Stomach smooth muscle (tissue), 2 donors: ENCODE results near the gene ACOXL.

Experiments used
- H3K27ac ChIP-seq: one replicate; pipeline ENCODE4 v1.7.0; 2013; ENCODE audit warnings: mild to moderate bottlenecking, low read length, inconsistent platforms
- H3K27me3 ChIP-seq, 2 donors: one replicate each; pipeline ENCODE4 v1.7.0; 2013; ENCODE audit warnings: low read length in 2 of 2; ENCODE audit not compliant: insufficient read depth in 2 of 2, control insufficient read depth in 1 of 2
- H3K36me3 ChIP-seq, 2 donors: one replicate each; pipeline ENCODE4 v1.7.0; 2013; ENCODE audit warnings: low read length in 2 of 2; ENCODE audit not compliant: control insufficient read depth in 2 of 2, insufficient read depth in 2 of 2
- H3K4me1 ChIP-seq: one replicate; pipeline ENCODE4 v1.7.0; 2013; ENCODE audit warnings: low read length; ENCODE audit not compliant: control insufficient read depth, insufficient read depth
- H3K4me3 ChIP-seq, 2 donors: one replicate each; pipeline ENCODE4 v1.7.0; 2013; ENCODE audit warnings: low read length in 2 of 2
- H3K9ac ChIP-seq, 2 donors: one replicate each; pipeline ENCODE4 v1.7.0; 2013; ENCODE audit warnings: low read length in 2 of 2, mild to moderate bottlenecking in 1 of 2
- H3K9me3 ChIP-seq, 2 donors: one replicate each; pipeline ENCODE4 v1.7.0; 2013; ENCODE audit warnings: low read length in 2 of 2; ENCODE audit not compliant: control insufficient read depth in 2 of 2
- donor health status: healthy.
- donor health status: Pancreatic carcinoma.

The ACOXL gene

DNA sequence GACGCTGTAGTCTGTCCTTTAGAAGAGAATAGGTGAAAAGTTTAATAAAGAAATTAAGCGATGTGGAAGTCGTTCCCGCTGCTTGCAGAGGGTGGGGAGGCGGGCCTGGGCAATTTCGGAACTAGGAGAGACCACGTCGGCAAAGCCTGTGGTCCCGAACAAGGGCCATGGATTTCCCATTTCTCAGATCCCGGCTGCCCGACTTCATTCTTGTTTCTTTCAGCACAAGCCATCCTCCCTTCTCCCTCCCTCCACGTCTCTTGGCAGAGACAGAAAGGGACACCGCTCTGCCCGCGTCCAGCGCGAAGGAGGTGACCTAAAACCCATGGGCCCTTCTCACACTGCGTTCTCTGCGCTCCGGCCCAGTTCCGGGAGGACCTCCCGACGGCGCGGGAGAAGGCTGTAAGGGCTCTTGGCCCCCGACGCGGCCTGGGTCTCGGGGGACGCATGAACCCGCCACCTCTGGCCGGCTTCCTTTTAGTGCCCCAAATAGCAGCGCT lies 386.2 kb downstream of the ACOXL start:
- Histone ChIP-seq H3K27me3 (peaks cover 34 to 56% of the 10 kb centered on the region in 2 donors), H3K27ac (no peak overlapping the region), H3K4me3 (peak overlapping the region in 1 of 2 donors; percentile 70), H3K4me1 (peaks cover 55% of the 10 kb centered on the region), H3K9ac (no peak overlapping the region), H3K9me3 (no peaks in the 10 kb centered on the region), H3K36me3 (no peaks in the 10 kb centered on the region)

DNA sequence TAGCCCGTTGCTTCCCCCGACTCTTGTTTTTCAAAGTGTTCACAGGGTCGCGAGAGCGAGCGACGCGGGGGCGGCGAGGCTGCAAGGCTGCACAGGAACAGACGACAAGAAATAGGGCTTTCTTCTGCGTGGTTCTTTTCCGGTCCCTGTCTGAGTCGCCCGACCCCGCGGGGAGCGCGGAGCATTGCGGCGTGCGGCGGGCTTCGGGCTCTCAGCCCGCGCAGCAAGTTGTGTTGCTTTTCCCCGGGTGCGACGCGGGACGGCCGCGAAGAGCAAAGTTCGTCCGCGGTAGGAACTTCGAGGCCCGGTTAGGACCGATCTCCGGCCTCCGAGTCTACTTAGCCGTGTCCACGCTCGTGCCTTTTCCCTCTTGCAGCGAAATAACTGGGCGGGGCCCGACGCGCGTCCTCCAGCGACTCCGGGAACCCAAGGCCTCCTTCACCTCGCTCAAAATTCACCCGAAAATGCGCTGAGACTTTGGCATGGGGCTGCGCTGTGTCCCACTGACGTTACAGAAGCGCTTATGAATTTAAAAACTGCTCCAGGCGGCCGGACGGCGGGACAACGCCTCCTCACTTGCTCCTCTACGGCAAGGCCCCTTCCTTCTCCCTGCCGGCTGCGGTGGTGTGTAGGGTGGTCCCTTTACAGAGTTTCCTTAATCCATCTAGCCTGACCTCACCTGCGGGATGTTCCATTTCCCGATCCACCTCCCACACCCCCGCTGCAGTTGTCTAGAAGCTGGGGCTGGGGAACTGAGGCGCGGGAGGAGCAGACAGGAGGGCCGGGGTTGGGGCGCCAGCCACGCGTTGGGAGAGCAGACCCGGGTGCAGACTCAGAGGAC lies 386.8 kb downstream of the ACOXL start:
- Histone ChIP-seq H3K9ac (no peak overlapping the region), H3K27ac (no peak overlapping the region), H3K36me3 (no peaks in the 10 kb centered on the region), H3K4me1 (peaks cover 57% of the 10 kb centered on the region), H3K9me3 (no peaks in the 10 kb centered on the region), H3K27me3 (peaks cover 32 to 56% of the 10 kb centered on the region in 2 donors), H3K4me3 (peak overlapping the region; percentile 46 to 70)

DNA sequence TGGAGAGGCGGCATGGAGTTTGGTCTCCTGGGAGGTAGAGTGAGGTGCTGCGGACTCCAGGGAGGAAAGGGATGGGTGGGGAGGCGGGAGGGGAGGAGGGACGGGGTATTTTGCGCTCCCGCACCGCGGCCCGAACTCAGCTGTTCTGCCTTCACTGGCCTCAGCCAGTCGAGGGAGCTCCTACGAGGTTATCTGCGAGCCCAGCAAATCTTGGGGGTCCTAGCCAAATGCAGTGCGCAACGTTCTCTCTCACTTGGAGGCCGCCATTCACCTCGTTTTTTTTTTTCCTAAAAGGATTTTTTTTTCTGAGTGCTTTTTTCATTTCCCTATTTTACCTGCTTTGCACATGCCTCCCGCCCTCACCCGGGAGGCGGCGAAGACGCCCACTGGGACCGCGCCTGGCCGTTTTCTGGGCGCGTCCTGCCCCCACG lies 387.5 kb downstream of the ACOXL start:
- H3K27ac ChIP-seq = no peak overlapping the region
- H3K27me3 ChIP-seq = peaks cover 26 to 56% of the 10 kb centered on the region in 2 donors
- no peak overlapping the region for H3K9ac ChIP-seq
- H3K9me3 ChIP-seq = no peaks in the 10 kb centered on the region
- no peaks in the 10 kb centered on the region for H3K36me3 ChIP-seq
- peak overlapping the region in 1 of 2 donors; percentile 89 for H3K4me3 ChIP-seq
- H3K4me1 ChIP-seq = peaks cover 57% of the 10 kb centered on the region

DNA sequence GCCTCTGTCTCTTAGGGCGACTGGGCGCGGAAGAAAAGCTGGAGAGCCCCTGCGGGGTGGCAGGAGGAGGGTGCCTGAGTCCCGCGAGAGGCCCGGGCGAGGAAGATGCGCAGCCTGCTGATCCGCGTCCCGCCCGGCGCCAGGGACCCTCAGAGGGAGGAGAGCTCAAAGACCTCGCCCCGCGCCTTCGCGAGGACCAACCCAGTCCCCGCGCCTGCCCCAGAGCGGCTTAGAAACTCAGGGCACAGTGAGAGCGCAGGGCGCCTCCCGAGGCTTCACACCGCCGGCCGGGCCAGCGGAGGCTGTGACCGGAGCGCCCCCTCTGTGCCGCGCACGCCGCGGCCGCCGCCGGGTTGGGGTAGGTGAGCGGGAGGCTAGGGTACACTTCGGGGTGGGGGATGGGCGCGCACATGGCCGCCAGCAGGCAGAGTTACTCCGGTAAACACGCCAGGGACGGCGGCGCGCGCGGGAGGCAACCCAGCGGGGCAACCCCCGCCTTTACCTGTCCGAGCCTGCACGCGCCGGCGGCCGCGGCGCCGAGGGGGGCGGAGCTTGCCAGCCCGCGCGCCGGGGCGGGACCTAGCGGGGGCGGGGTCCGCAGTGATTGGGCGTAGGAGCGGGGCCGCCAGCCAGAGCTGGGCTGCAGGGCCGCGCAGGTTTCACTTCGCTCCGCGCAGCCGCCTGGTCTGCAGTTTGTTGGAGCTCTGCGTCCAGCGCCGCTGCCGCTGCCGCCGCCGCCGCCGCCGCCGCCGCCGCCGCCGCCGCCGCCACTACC lies 388.1 kb downstream of the ACOXL start, which contains the start of gene BCL2L11:
BCL2L11 (plus strand) TSS at position 662 of the 775 bp plus-strand sequence. CDS start 2,832 bp downstream, outside the sequence.
- Histone ChIP-seq H3K4me1 (peaks cover 57% of the 10 kb centered on the region), H3K9me3 (no peaks in the 10 kb centered on the region), H3K27ac (no peak within 1 kb of the TSS), H3K36me3 (no peaks in the 10 kb centered on the region), H3K9ac (peak within 1 kb of the TSS; percentile 58 to 68), H3K27me3 (peaks cover 26 to 54% of the 10 kb centered on the region in 2 donors), H3K4me3 (peak within 1 kb of the TSS; percentile 84 to 89)

DNA sequence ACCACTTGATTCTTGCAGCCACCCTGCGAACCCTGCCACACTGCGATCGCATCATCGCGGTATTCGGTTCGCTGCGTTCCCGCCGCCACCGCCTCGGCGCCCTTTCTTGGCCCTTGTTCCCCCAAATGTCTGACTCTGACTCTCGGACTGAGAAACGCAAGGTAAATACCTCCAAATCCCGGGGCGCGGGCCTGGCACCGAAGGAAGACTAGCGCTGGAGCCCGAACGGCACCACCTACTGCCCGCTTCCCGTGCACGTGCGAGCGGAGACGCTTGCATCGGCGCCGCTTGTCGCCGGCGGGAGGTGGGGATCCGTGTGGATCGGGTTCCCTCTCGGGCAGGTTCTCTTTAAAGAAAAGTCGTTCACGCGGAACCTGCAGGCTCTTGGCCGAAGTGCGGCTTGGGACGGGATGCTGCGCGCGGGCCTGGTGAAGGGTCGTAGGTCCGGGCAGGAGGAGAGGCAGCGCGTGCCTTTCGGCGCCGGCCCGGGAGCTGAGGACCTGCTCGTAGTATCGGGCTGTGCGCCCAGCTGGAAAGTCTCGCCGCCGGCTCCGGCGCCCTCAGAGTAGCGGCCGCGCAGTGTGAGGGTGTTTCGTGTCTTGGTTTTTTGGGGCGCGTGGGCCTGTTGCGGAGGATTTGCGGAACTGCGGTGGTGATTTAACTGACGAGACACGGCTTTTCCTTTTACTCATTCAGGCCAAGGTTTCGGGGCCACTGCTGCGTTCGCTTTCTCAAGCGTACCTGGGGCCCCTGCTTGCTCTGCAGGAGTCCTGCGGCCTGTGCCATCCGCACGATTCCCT lies 388.9 kb downstream of the ACOXL start:
- Histone ChIP-seq H3K27me3 (peaks cover 25 to 48% of the 10 kb centered on the region in 2 donors), H3K4me1 (peaks cover 57% of the 10 kb centered on the region), H3K9ac (peak overlapping the region; percentile 58 to 68), H3K9me3 (no peaks in the 10 kb centered on the region), H3K4me3 (peak overlapping the region; percentile 84 to 89), H3K36me3 (no peaks in the 10 kb centered on the region), H3K27ac (no peak overlapping the region)

DNA sequence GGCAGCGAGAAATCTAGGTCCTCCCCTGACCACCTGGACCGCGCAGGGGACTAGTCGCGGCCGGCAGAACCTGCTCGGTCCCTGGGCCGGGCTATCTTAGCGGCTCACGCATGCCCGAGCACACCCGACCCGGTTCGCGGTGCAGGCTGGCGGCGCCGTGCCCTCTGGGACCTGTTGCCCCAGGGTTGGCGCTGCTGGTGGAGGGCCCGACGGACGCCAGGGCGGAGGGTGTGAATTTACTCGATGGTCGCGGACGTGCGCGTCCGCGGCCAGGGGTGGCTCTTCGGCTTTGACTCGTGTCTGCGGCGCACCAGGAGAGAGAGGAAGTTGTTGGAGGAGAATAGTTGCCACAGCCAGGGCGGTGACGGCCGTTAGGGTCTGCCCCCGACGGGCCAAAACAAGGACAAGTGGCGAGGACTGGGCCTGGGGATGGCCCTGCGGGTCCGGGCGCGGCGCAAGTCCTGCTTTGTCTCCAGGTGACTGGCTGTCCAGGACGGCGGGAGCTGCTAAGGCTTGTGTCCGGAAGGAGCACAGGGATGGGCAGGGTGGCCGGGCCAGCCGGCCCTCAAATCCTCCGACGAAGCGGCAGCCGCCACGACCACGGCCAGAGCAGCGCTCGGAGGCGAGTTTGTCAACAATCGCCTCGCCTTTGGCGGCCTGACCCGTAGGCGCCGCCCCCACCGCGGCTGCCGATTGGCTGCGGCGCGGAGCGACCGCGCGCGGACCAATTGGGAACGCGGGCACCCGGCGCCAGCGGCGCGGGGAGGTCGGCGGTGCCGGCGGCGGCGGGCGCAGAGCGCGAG lies 389.7 kb downstream of the ACOXL start:
- H3K27me3 ChIP-seq = peaks cover 20 to 41% of the 10 kb centered on the region in 2 donors
- H3K4me1 ChIP-seq = peaks cover 53% of the 10 kb centered on the region
- peak overlapping the region; percentile 84 to 89 for H3K4me3 ChIP-seq
- peaks cover 0 to 4% of the 10 kb centered on the region in 2 donors for H3K36me3 ChIP-seq
- H3K9me3 ChIP-seq = no peaks in the 10 kb centered on the region
- no peak overlapping the region for H3K27ac ChIP-seq
- H3K9ac ChIP-seq = peak overlapping the region; percentile 58 to 68

DNA sequence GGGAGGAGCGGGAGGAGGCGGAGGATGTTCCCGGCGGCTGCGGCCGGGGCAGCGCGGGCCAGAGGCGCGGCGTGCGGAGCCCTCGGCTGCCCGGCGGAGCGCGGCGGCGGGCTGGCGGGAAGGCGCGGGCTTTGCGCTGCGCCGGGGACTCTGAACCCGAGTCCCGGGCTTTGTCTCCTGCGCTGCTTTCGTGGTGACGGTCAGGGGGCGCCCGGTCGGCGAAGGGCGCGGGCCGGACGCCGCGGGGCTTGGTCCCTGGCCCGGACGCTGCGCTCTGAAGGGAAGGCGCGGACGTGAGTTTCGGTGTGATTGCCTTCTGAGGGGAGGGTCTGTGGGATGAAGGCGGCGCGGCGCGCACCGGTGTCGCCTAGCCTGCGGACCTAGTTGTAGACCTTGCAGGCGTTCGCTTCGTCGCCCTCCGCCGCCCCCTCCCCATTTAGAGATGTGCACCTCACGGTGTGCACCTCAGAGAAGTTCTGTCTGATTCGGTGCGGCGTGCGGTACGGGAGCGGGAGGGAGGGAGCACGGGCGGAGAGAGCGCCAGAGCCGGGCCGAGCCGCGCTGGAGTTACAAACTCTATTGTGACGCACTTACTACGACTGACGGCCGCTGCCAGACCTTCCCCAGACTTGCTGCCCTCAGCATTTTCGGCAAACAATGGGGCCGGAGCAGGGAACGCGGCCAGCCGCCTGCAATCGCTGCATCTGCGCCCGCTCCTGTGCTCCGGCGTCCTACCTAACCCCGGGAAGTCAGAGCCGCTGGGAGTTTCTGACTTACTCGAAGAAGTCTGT lies 390.5 kb downstream of the ACOXL start:
- H3K9me3 ChIP-seq = no peaks in the 10 kb centered on the region
- H3K4me1 ChIP-seq = peaks cover 45% of the 10 kb centered on the region
- H3K36me3 ChIP-seq = peaks cover 0 to 4% of the 10 kb centered on the region in 2 donors
- H3K27me3 ChIP-seq = peaks cover 12 to 33% of the 10 kb centered on the region in 2 donors
- peak overlapping the region; percentile 73 to 74 for H3K9ac ChIP-seq
- H3K4me3 ChIP-seq = peak overlapping the region; percentile 85 to 89
- H3K27ac ChIP-seq = no peak overlapping the region

DNA sequence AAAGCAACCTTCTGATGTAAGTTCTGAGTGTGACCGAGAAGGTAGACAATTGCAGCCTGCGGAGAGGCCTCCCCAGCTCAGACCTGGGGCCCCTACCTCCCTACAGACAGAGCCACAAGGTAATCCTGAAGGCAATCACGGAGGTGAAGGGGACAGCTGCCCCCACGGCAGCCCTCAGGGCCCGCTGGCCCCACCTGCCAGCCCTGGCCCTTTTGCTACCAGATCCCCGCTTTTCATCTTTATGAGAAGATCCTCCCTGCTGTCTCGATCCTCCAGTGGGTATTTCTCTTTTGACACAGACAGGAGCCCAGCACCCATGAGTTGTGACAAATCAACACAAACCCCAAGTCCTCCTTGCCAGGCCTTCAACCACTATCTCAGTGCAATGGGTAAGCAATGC lies 391.4 kb downstream of the ACOXL start:
- Histone ChIP-seq H3K27me3 (peaks cover 7 to 25% of the 10 kb centered on the region in 2 donors), H3K9ac (no peak overlapping the region), H3K36me3 (peaks cover 0 to 4% of the 10 kb centered on the region in 2 donors), H3K4me1 (peaks cover 41% of the 10 kb centered on the region), H3K4me3 (peak overlapping the region in 1 of 2 donors; percentile 89), H3K27ac (no peak overlapping the region), H3K9me3 (no peaks in the 10 kb centered on the region)

DNA sequence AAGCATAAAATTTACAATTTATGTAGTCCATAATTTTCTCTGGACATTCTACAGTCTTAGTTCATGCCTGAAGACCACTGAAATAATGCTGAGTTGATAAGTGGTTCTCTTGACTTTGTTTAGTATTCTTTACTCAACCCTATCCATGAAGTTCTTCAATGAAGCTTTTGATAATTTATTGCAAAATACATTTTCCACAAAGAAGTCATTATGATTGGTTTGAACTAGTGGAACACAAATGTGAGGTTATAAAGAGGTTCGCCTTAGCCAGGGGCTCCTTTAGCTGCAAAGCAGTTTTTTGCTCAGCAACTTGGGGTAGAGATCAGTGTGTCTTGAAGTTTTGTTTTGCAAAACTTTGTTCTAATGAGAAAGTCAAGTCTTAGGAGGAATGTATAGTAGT lies 394.2 kb downstream of the ACOXL start:
- no peaks in the 10 kb centered on the region for H3K9me3 ChIP-seq
- H3K4me1 ChIP-seq = peaks cover 19% of the 10 kb centered on the region
- no peak overlapping the region for H3K27ac ChIP-seq
- H3K27me3 ChIP-seq = peaks cover 0 to 2% of the 10 kb centered on the region in 2 donors
- H3K9ac ChIP-seq = no peak overlapping the region
- H3K36me3 ChIP-seq = peaks cover 0 to 4% of the 10 kb centered on the region in 2 donors
- no peak overlapping the region for H3K4me3 ChIP-seq
